Karpas-422 (cell line): Measurements from ENCODE around the gene ZGPAT. TPM values are rescaled to one million over a fixed set of nuclear protein-coding genes. Genes with fewer than 3 reads are reported as not detected.

Source experiments
- DNase-seq: peaks from one replicate; pipeline ENCODE4 v3.0.0-alpha.2; 2015
- H2AFZ ChIP-seq: fragments of 200-600 bp; sonication (generic); 2 replicates; pipeline ENCODE4 v1.6.1; 2014; ENCODE audit warnings: antibody characterized with exemption, low read length, mixed read lengths
- H3K27ac ChIP-seq: fragments of 200-600 bp; sonication (generic); 2 replicates; pipeline ENCODE4 v1.5.1; 2014; ENCODE audit warnings: mild to moderate bottlenecking, low read length, moderate library complexity
- H3K27me3 ChIP-seq: fragments of 200-600 bp; sonication (generic); 2 replicates; pipeline ENCODE4 v1.6.1; 2014; ENCODE audit warnings: low read length, mixed read lengths
- H3K36me3 ChIP-seq: fragments of 200-600 bp; sonication (generic); 2 replicates; pipeline ENCODE4 v1.6.1; 2014; ENCODE audit warnings: low read length, mixed read lengths; ENCODE audit not compliant: insufficient read depth
- H3K4me1 ChIP-seq: fragments of 200-600 bp; sonication (generic); 2 replicates; pipeline ENCODE4 v1.6.1; 2014; ENCODE audit warnings: mild to moderate bottlenecking, low read length, mixed read lengths
- H3K4me2 ChIP-seq: fragments of 200-600 bp; sonication (generic); 2 replicates; pipeline ENCODE4 v1.6.1; 2014; ENCODE audit warnings: low read length, low read depth, mild to moderate bottlenecking; ENCODE audit not compliant: poor library complexity, severe bottlenecking
- H3K4me3 ChIP-seq: fragments of 200-600 bp; sonication (generic); 2 replicates; pipeline ENCODE4 v1.5.1; 2014; ENCODE audit warnings: mild to moderate bottlenecking, antibody characterized with exemption, low read length, mixed read lengths
- H3K79me2 ChIP-seq: fragments of 200-600 bp; sonication (generic); 2 replicates; pipeline ENCODE4 v1.6.1; 2014; ENCODE audit warnings: mild to moderate bottlenecking, low read length, mixed read lengths
- H3K9ac ChIP-seq: fragments of 200-600 bp; sonication (generic); 2 replicates; pipeline ENCODE4 v1.6.0; 2014; ENCODE audit warnings: low read length
- H3K9me2 ChIP-seq: fragments of 200-600 bp; sonication (generic), shearing (Covaris generic); replicated peaks from 2 replicates; pipeline ENCODE4 v1.6.0; 2014; ENCODE audit warnings: mild to moderate bottlenecking, low read length, moderate library complexity; ENCODE audit not compliant: insufficient read depth
- H3K9me3 ChIP-seq: fragments of 300-700, 200-600 bp; sonication (generic); 2 replicates; pipeline ENCODE4 v1.6.1; 2014; ENCODE audit warnings: low read length, mixed read lengths
- H4K20me1 ChIP-seq: fragments of 200-600 bp; sonication (generic); 2 replicates; pipeline ENCODE4 v1.6.1; 2014; ENCODE audit warnings: mild to moderate bottlenecking, antibody characterized with exemption, low read length, low read depth; ENCODE audit not compliant: insufficient read depth
- total RNA-seq: library from RNA; depleted of rRNA; stranded (reverse); fragments of >200 nt; shearing (Covaris generic); gene quantifications from 2 replicates; pipeline ENCODE4 v1.2.3, GENCODE V29; 2014; ENCODE audit warnings: low replicate concordance

The ZGPAT gene
- total RNA-seq, 1 experiment from 2014 or later, result 12.2 TPM

- peaks cover 26% of the 10 kb centered on the region for H3K4me1 ChIP-seq
Observed at GRCh38 chr20:63736893-63737694, 29.3 kb downstream of the ZGPAT start.

DNA sequence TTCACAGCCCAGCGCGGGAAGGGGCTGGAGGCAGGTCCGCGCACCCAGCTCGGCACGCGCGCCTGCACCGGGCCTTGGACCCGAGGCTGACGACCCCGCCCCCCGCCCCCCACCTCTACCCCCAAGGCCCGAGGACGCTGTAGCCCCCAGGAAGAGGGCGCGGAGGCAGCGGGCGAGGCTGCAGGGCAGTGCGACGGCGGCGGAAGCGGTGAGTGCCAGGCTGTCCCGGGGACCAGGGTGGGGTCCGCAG lies 29.8 kb downstream of the ZGPAT start:
- no peak overlapping the region for H3K4me3 ChIP-seq
- no peaks in the 10 kb centered on the region; the same call in 1 of the 2 replicates for H3K36me3 ChIP-seq
- H3K27me3 ChIP-seq, result no peaks in the 10 kb centered on the region
- DNase-seq, result no peak
- no peak overlapping the region for H3K9ac ChIP-seq
- peaks cover 26% of the 10 kb centered on the region for H3K4me1 ChIP-seq
- no peak overlapping the region for H3K4me2 ChIP-seq
- H3K9me2 ChIP-seq, result no peaks in the 10 kb centered on the region
- H2AFZ ChIP-seq, result no peak overlapping the region
- no peaks in the 10 kb centered on the region for H3K79me2 ChIP-seq
- H3K9me3 ChIP-seq, result no peaks in the 10 kb centered on the region
- peaks cover 20% of the 10 kb centered on the region for H4K20me1 ChIP-seq
- no peak overlapping the region for H3K27ac ChIP-seq

More at GRCh38 chr20:63736893-63737694, 29.3 kb downstream of the ZGPAT start:
- H3K9me2 ChIP-seq, result no peaks in the 10 kb centered on the region
- H3K27me3 ChIP-seq, result no peaks in the 10 kb centered on the region
- H3K9ac ChIP-seq, result no peak overlapping the region
- no peak overlapping the region for H2AFZ ChIP-seq
- H3K36me3 ChIP-seq, result no peaks in the 10 kb centered on the region; the same call in 1 of the 2 replicates
- H3K9me3 ChIP-seq, result no peaks in the 10 kb centered on the region
- peaks cover 20% of the 10 kb centered on the region for H4K20me1 ChIP-seq
- H3K27ac ChIP-seq, result no peak overlapping the region
- peak; percentile 64 for DNase-seq
- H3K4me2 ChIP-seq, result peak overlapping the region; percentile 5
- no peak overlapping the region for H3K4me3 ChIP-seq
- no peaks in the 10 kb centered on the region for H3K79me2 ChIP-seq

DNA sequence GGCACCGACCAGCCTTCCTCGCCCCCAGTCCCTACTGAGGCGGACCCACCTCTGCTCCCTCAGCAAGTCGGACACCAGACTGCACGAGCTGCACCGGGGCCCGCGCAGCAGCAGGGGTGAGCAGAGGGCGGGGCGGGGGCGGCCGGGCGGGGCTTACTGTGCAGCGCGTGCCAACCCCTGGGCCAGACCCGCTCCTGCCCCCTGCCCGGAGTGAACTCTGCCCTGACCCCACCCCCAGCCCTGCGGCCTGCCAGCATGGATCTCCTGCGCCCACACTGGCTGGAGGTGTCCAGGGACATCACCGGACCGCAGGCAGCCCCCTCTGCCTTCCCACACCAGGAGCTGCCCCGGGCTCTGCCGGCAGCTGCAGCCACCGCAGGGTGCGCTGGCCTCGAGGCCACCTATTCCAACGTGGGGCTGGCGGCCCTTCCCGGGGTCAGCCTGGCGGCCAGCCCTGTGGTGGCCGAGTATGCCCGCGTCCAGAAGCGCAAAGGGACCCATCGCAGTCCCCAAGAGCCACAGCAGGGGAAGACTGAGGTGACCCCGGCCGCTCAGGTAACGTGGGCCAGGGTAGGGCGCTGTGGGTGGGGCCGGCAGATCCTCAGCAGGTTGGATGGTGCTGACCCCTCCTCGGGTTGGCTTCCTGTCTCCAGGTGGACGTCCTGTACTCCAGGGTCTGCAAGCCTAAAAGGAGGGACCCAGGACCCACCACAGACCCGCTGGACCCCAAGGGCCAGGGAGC lies 30.3 kb downstream of the ZGPAT start:
- H3K4me3 ChIP-seq, result no peak overlapping the region
- no peak for DNase-seq
- peaks cover 20% of the 10 kb centered on the region for H4K20me1 ChIP-seq
- peaks cover 26% of the 10 kb centered on the region for H3K4me1 ChIP-seq
- no peaks in the 10 kb centered on the region; the same call in 1 of the 2 replicates for H3K36me3 ChIP-seq
- no peaks in the 10 kb centered on the region for H3K79me2 ChIP-seq
- H3K4me2 ChIP-seq, result no peak overlapping the region
- no peaks in the 10 kb centered on the region for H3K9me2 ChIP-seq
- H2AFZ ChIP-seq, result no peak overlapping the region
- H3K27me3 ChIP-seq, result no peaks in the 10 kb centered on the region
- H3K27ac ChIP-seq, result no peak overlapping the region
- no peaks in the 10 kb centered on the region for H3K9me3 ChIP-seq
- no peak overlapping the region for H3K9ac ChIP-seq

DNA sequence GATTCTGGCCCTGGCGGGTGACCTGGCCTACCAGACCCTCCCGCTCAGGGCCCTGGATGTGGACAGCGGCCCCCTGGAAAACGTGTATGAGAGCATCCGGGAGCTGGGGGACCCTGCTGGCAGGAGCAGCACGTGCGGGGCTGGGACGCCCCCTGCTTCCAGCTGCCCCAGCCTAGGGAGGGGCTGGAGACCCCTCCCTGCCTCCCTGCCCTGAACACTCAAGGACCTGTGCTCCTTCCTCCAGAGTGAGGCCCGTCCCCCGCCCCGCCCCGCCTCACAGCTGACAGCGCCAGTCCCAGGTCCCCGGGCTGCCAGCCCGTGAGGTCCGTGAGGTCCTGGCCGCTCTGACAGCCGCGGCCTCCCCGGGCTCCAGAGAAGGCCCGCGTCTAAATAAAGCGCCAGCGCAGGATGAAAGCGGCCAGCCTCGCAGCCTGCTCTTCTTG lies 30.9 kb downstream of the ZGPAT start:
- Histone ChIP-seq H3K4me2 (no peak overlapping the region), H3K36me3 (no peaks in the 10 kb centered on the region; the same call in 1 of the 2 replicates), H3K27ac (no peak overlapping the region), H4K20me1 (peaks cover 20% of the 10 kb centered on the region), H3K9me2 (no peaks in the 10 kb centered on the region), H3K27me3 (no peaks in the 10 kb centered on the region), H3K4me1 (peaks cover 26% of the 10 kb centered on the region), H3K79me2 (no peaks in the 10 kb centered on the region), H3K9ac (no peak overlapping the region), H2AFZ (no peak overlapping the region), H3K9me3 (no peaks in the 10 kb centered on the region), H3K4me3 (no peak overlapping the region)
- DNase-seq, result no peak

DNA sequence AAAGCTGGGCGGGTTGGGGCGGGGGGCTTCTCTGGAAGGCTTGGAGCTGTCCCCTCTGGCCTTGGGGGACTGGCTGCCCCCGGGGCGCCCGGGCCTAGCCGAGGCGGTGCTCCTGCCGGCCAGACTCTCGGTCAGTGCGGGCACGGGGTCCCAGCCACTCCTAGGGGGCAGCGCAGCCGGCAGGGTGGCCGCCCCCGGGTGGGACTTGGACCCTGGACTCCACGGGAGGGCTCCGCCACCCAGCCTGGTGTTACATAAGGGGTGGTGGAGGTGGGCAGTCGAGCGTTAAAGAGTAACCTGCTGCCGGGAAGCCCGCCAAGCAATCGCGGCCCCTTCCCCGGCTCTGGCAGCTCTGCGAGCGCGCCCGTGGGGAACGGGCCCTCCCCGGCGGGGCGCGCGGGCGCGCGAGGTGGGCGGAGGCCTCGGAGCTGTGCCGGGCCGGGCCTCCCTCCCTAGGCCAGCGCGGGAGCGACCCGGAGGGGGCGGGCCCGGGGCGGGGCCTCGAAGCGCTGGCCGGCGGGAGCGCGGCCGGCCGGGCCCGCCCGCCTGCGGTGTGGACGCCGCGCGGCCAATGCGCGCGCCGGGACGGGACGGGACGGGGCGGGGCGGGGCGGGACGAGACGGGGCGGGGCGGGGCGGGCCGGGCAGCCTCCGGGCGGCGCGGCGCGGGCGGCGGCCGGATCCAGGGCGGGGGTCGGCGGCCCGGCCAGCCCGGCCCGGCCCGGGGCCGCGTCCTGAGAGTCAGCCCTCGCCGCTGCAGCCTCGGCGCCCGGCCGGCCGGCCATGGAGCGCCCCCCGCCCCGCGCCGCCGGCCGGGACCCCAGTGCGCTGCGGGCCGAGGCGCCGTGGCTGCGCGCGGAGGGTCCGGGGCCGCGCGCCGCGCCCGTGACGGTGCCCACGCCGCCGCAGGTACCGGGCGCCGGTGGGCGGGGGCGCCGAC lies 31.6 kb downstream of the ZGPAT start, which contains the start of gene SLC2A4RG:
SLC2A4RG (plus strand) TSS at position 647 of the 940 bp plus-strand sequence; CDS start at position 784, 137 bp downstream.
- H2AFZ ChIP-seq, result no peak within 1 kb of the TSS
- H3K9ac ChIP-seq, result peak within 1 kb of the TSS; percentile 70
- no peaks in the 10 kb centered on the region for H3K9me3 ChIP-seq
- H3K27ac ChIP-seq, result no peak within 1 kb of the TSS
- peak; percentile 89 for DNase-seq
- no peaks in the 10 kb centered on the region for H3K79me2 ChIP-seq
- H4K20me1 ChIP-seq, result peaks cover 18% of the 10 kb centered on the region
- no peaks in the 10 kb centered on the region; the same call in 1 of the 2 replicates for H3K36me3 ChIP-seq
- no peaks in the 10 kb centered on the region for H3K27me3 ChIP-seq
- peak within 1 kb of the TSS; percentile 65 for H3K4me3 ChIP-seq
- H3K9me2 ChIP-seq, result no peaks in the 10 kb centered on the region
- H3K4me2 ChIP-seq, result peak within 1 kb of the TSS; percentile 77
- H3K4me1 ChIP-seq, result peaks cover 26% of the 10 kb centered on the region

DNA sequence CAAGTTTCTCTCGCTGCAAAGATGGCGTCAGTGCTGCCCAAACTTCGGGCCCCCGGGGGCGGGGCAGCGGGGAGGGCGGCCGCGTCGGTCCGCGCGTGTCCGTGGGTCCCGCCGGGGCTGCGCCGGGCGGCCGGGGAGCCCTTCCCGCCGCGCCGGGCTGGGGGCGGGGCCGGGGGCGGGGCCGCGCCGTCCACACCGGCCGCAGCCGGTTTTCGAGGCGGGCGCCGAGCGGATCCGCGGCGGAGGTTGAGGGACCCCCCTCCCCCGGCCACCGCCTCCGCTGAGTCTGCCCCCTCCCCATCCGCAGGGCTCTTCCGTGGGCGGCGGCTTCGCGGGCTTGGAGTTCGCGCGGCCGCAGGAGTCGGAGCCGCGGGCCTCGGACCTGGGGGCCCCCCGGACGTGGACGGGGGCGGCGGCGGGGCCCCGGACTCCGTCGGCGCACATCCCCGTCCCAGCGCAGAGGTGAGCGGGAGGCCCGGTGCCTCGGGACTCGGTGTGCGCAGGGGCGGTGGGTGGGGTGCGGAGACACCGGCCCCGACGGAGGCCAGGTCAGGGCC lies 32.3 kb downstream of the ZGPAT start:
- no peaks in the 10 kb centered on the region for H3K27me3 ChIP-seq
- H3K4me1 ChIP-seq, result peaks cover 26% of the 10 kb centered on the region
- H3K27ac ChIP-seq, result no peak overlapping the region
- no peaks in the 10 kb centered on the region for H3K9me2 ChIP-seq
- H3K4me2 ChIP-seq, result peak overlapping the region; percentile 77
- no peaks in the 10 kb centered on the region; the same call in 1 of the 2 replicates for H3K36me3 ChIP-seq
- no peaks in the 10 kb centered on the region for H3K9me3 ChIP-seq
- H4K20me1 ChIP-seq, result peaks cover 16% of the 10 kb centered on the region
- H3K9ac ChIP-seq, result peak overlapping the region; percentile 70
- peak overlapping the region; percentile 65 for H3K4me3 ChIP-seq
- H2AFZ ChIP-seq, result no peak overlapping the region
- DNase-seq, result peak; percentile 59
- no peaks in the 10 kb centered on the region for H3K79me2 ChIP-seq

DNA sequence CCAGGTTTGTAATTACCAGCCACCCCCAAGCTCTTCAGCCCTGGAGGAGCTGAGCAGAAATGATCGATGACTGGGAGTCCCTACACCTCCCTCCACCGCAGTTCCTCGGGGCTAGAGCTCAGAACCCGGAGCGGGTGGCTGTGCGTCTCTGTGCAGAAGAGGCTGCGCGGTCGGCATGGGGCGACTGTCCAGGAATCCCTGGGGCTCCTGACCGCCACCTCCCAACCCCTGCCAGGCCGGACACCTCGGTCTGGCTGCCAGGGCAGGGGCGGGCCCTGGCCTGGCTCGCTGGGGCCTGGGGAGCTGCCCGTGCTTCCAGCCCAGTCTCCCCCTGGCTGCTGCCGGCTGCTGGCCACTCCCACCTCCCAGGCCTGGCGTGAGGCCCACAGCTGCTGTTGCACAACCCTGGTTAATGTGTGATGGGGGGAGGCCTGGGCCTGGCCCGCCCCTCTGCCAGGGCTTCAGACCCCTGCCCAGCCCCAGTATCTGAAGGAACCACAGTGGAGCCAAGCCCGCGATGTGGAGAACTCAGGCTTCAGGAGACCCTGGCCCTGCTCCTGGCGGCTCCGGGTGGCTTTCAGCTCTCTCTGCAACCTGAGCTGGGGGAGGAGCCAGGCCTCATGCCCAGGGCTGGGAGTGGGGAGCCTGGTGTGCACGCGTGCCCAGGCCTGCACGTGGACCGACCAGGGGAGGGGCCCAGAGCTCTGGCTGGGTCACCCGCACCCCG lies 33.0 kb downstream of the ZGPAT start:
- no peaks in the 10 kb centered on the region for H3K9me2 ChIP-seq
- H3K9ac ChIP-seq, result peak overlapping the region; percentile 70
- no peaks in the 10 kb centered on the region for H3K9me3 ChIP-seq
- peak overlapping the region; percentile 65 for H3K4me3 ChIP-seq
- no peaks in the 10 kb centered on the region for H3K79me2 ChIP-seq
- H3K36me3 ChIP-seq, result no peaks in the 10 kb centered on the region; the same call in 1 of the 2 replicates
- peaks cover 13% of the 10 kb centered on the region for H4K20me1 ChIP-seq
- no peaks in the 10 kb centered on the region for H3K27me3 ChIP-seq
- H3K4me2 ChIP-seq, result peak overlapping the region; percentile 77
- peak; percentile 66 for DNase-seq
- H2AFZ ChIP-seq, result no peak overlapping the region
- no peak overlapping the region for H3K27ac ChIP-seq
- H3K4me1 ChIP-seq, result peaks cover 26% of the 10 kb centered on the region
